ENCODE data around the gene IL12RB2. TPM values are rescaled to one million over a fixed set of nuclear protein-coding genes. Genes with fewer than 3 reads are reported as not detected.

Gene IL12RB2
- total RNA-seq, 1 donor from 2014 or later: 221 TPM

GRCh38 chr1:67316180-67316902, 8.7 kb downstream of the IL12RB2 start:
- H3K36me3 Mint-ChIP-seq (ENCODE audit: low read depth): peaks cover 58% of the 10 kb centered on the region
- peaks cover 20% of the 10 kb centered on the region for H3K4me1 Mint-ChIP-seq (ENCODE audit: low read depth)
- no peaks in the 10 kb centered on the region for H3K9me3 Mint-ChIP-seq
- DNase-seq (ENCODE audit: low spot score): no peak
- no peaks in the 10 kb centered on the region for H3K27me3 Mint-ChIP-seq (ENCODE audit: insufficient read depth)
- peak overlapping the region; percentile 69 for H3K4me3 Mint-ChIP-seq
- H3K27ac Mint-ChIP-seq: no peak overlapping the region
- intact Hi-C loops (cut with micrococcal nuclease): no loop called here

- Mint-ChIP-seq H3K4me1 (ENCODE audit: low read depth) (peaks cover 26% of the 10 kb centered on the region), H3K27me3 (ENCODE audit: insufficient read depth) (no peaks in the 10 kb centered on the region), H3K36me3 (ENCODE audit: low read depth) (peaks cover 58% of the 10 kb centered on the region), H3K4me3 (no peak overlapping the region), H3K27ac (no peak overlapping the region), H3K9me3 (no peaks in the 10 kb centered on the region)
- DNase-seq (ENCODE audit: low spot score): no peak
- intact Hi-C loops (cut with micrococcal nuclease): no loop called here
These were observed 9.2 kb downstream of the IL12RB2 start for GRCh38 chr1:67316918-67317317.

- Mint-ChIP-seq H3K4me1 (ENCODE audit: low read depth) (peaks cover 34% of the 10 kb centered on the region), H3K4me3 (no peak overlapping the region), H3K27ac (no peak overlapping the region), H3K27me3 (ENCODE audit: insufficient read depth) (no peaks in the 10 kb centered on the region), H3K9me3 (no peaks in the 10 kb centered on the region), H3K36me3 (ENCODE audit: low read depth) (peaks cover 58% of the 10 kb centered on the region)
- DNase-seq (ENCODE audit: low spot score): no peak
- intact Hi-C loops (cut with micrococcal nuclease): no loop called here
These were observed 10.1 kb downstream of the IL12RB2 start for GRCh38 chr1:67317803-67318202.

- Mint-ChIP-seq H3K9me3 (no peaks in the 10 kb centered on the region), H3K36me3 (ENCODE audit: low read depth) (peaks cover 68% of the 10 kb centered on the region), H3K4me1 (ENCODE audit: low read depth) (peaks cover 66% of the 10 kb centered on the region)
These were observed 14.8 kb downstream of the IL12RB2 start for GRCh38 chr1:67322442-67322841.

GRCh38 chr1:67323087-67323486, 15.4 kb downstream of the IL12RB2 start:
- H3K4me1 Mint-ChIP-seq (ENCODE audit: low read depth): peaks cover 73% of the 10 kb centered on the region
- intact Hi-C loops (cut with micrococcal nuclease): loop anchor here (1.0 kb wide), 1 partner anchor 9 kb away; no protein-coding TSS in a partner anchor
- no peak overlapping the region for H3K4me3 Mint-ChIP-seq
- DNase-seq (ENCODE audit: low spot score): no peak
- H3K9me3 Mint-ChIP-seq: no peaks in the 10 kb centered on the region
- no peaks in the 10 kb centered on the region for H3K27me3 Mint-ChIP-seq (ENCODE audit: insufficient read depth)
- H3K36me3 Mint-ChIP-seq (ENCODE audit: low read depth): peaks cover 74% of the 10 kb centered on the region
- H3K27ac Mint-ChIP-seq: peak overlapping the region; percentile 59

More at GRCh38 chr1:67322442-67322841, 14.8 kb downstream of the IL12RB2 start:
- Mint-ChIP-seq H3K27me3 (ENCODE audit: insufficient read depth) (no peaks in the 10 kb centered on the region), H3K4me3 (peak overlapping the region; percentile 8), H3K27ac (peak overlapping the region; percentile 59)
- intact Hi-C loops (cut with micrococcal nuclease): no loop called here
- no peak for DNase-seq (ENCODE audit: low spot score)

- no peak for DNase-seq (ENCODE audit: low spot score)
- intact Hi-C loops (cut with micrococcal nuclease): no loop called here
- H3K27ac Mint-ChIP-seq: peak overlapping the region; percentile 27
- no peak overlapping the region for H3K4me3 Mint-ChIP-seq
- peaks cover 83% of the 10 kb centered on the region for H3K4me1 Mint-ChIP-seq (ENCODE audit: low read depth)
- H3K27me3 Mint-ChIP-seq (ENCODE audit: insufficient read depth): no peaks in the 10 kb centered on the region
- H3K9me3 Mint-ChIP-seq: no peaks in the 10 kb centered on the region
- peaks cover 84% of the 10 kb centered on the region for H3K36me3 Mint-ChIP-seq (ENCODE audit: low read depth)
These were observed 16.4 kb downstream of the IL12RB2 start for GRCh38 chr1:67324068-67324467.

GRCh38 chr1:67327864-67328466, 20.3 kb downstream of the IL12RB2 start:
- peak overlapping the region; percentile 64 for H3K27ac Mint-ChIP-seq
- no peaks in the 10 kb centered on the region for H3K9me3 Mint-ChIP-seq
- intact Hi-C loops (cut with micrococcal nuclease): no loop called here
- no peak for DNase-seq (ENCODE audit: low spot score)
- peaks cover 76% of the 10 kb centered on the region for H3K36me3 Mint-ChIP-seq (ENCODE audit: low read depth)
- H3K27me3 Mint-ChIP-seq (ENCODE audit: insufficient read depth): no peaks in the 10 kb centered on the region
- H3K4me1 Mint-ChIP-seq (ENCODE audit: low read depth): peaks cover 72% of the 10 kb centered on the region
- no peak overlapping the region for H3K4me3 Mint-ChIP-seq

- peak overlapping the region; percentile 27 for H3K4me3 Mint-ChIP-seq
- peak overlapping the region; percentile 99 for H3K27ac Mint-ChIP-seq
- peaks cover 77% of the 10 kb centered on the region for H3K4me1 Mint-ChIP-seq (ENCODE audit: low read depth)
- H3K9me3 Mint-ChIP-seq: no peaks in the 10 kb centered on the region
- H3K36me3 Mint-ChIP-seq (ENCODE audit: low read depth): peaks cover 80% of the 10 kb centered on the region
- no peaks in the 10 kb centered on the region for H3K27me3 Mint-ChIP-seq (ENCODE audit: insufficient read depth)
- peak; percentile 64 for DNase-seq (ENCODE audit: low spot score)
- intact Hi-C loops (cut with micrococcal nuclease): loop anchor here (1.0 to 10.0 kb wide), 16 partner anchors 8 to 1518 kb away; partner anchors contain the start of gene SERBP1
These were observed 25.2 kb downstream of the IL12RB2 start for GRCh38 chr1:67332653-67333529.

GRCh38 chr1:67333603-67334002, 25.9 kb downstream of the IL12RB2 start:
- Mint-ChIP-seq H3K4me1 (ENCODE audit: low read depth) (peaks cover 74% of the 10 kb centered on the region), H3K9me3 (no peaks in the 10 kb centered on the region), H3K36me3 (ENCODE audit: low read depth) (peaks cover 74% of the 10 kb centered on the region), H3K27ac (peak overlapping the region; percentile 99), H3K27me3 (ENCODE audit: insufficient read depth) (no peaks in the 10 kb centered on the region), H3K4me3 (peak overlapping the region; percentile 17)
- intact Hi-C loops (cut with micrococcal nuclease): loop anchor here (1.0 to 10.0 kb wide), 15 partner anchors 8 to 1519 kb away; partner anchors contain the start of gene SERBP1
- no peak for DNase-seq (ENCODE audit: low spot score)

GRCh38 chr1:67335411-67335810, 27.7 kb downstream of the IL12RB2 start:
- H3K27ac Mint-ChIP-seq: peak overlapping the region; percentile 99
- H3K4me1 Mint-ChIP-seq (ENCODE audit: low read depth): peaks cover 77% of the 10 kb centered on the region
- H3K9me3 Mint-ChIP-seq: no peaks in the 10 kb centered on the region
- DNase-seq (ENCODE audit: low spot score): no peak
- intact Hi-C loops (cut with micrococcal nuclease): loop anchor here (5.0 to 10.0 kb wide), 4 partner anchors 403 to 1521 kb away; no protein-coding TSS in a partner anchor
- no peaks in the 10 kb centered on the region for H3K27me3 Mint-ChIP-seq (ENCODE audit: insufficient read depth)
- peak overlapping the region; percentile 70 for H3K4me3 Mint-ChIP-seq
- H3K36me3 Mint-ChIP-seq (ENCODE audit: low read depth): peaks cover 76% of the 10 kb centered on the region

GRCh38 chr1:67336157-67336556, 28.5 kb downstream of the IL12RB2 start:
- Mint-ChIP-seq H3K9me3 (no peaks in the 10 kb centered on the region), H3K27ac (peak overlapping the region; percentile 99), H3K4me1 (ENCODE audit: low read depth) (peaks cover 77% of the 10 kb centered on the region), H3K36me3 (ENCODE audit: low read depth) (peaks cover 75% of the 10 kb centered on the region), H3K4me3 (peak overlapping the region; percentile 70), H3K27me3 (ENCODE audit: insufficient read depth) (no peaks in the 10 kb centered on the region)
- peak; percentile 39 for DNase-seq (ENCODE audit: low spot score)
- intact Hi-C loops (cut with micrococcal nuclease): loop anchor here (5.0 to 10.0 kb wide), 4 partner anchors 404 to 1521 kb away; no protein-coding TSS in a partner anchor

GRCh38 chr1:67336783-67337182, 29.1 kb downstream of the IL12RB2 start:
- H3K9me3 Mint-ChIP-seq: no peaks in the 10 kb centered on the region
- H3K27me3 Mint-ChIP-seq (ENCODE audit: insufficient read depth): no peaks in the 10 kb centered on the region
- H3K27ac Mint-ChIP-seq: peak overlapping the region; percentile 99
- peaks cover 80% of the 10 kb centered on the region for H3K4me1 Mint-ChIP-seq (ENCODE audit: low read depth)
- peak; percentile 64 for DNase-seq (ENCODE audit: low spot score)
- peaks cover 75% of the 10 kb centered on the region for H3K36me3 Mint-ChIP-seq (ENCODE audit: low read depth)
- H3K4me3 Mint-ChIP-seq: peak overlapping the region; percentile 70
- intact Hi-C loops (cut with micrococcal nuclease): loop anchor here (5.0 to 10.0 kb wide), 4 partner anchors 404 to 1522 kb away; no protein-coding TSS in a partner anchor

Measured in activated T-helper 1 cell treated with anti-CD3 and anti-CD28 coated beads, Interleukin-12 subunit alpha, Interleukin-12 subunit beta, Interleukin-2, Interleukin-4 antibody, amounts not matched to agents 30 ng/mL and 10 ng/mL and 1 ng/mL, durations not matched to agents 14 hours and 24 hours and 36 hours (primary cell).